Measurements from ENCODE around the gene MTMR3. TPM values are rescaled to one million over a fixed set of nuclear protein-coding genes. Genes with fewer than 3 reads are reported as not detected.

MTMR3 gene
- total and polyA plus RNA-seq, 2 of the 8 experiments (the other 6 are each of a cell fraction or from before 2014, with no cell fraction given): 16.9 to 18.5 TPM

GRCh38 chr22:30044881-30045493 is 162.0 kb downstream of the MTMR3 start:
- H2AFZ ChIP-seq (ENCODE audit: low read length): no peak overlapping the region
- no peak for FAIRE-seq
- no peak overlapping the region for H3K4me3 ChIP-seq (ENCODE audit: extremely low read depth in 1 of 4, insufficient read depth in 2 of 4, low read depth in 3 of 4, low read length in 4 of 4)
- TF ChIP-seq MAFK (IDR thresholded peaks at IDR 0.05; ENCODE audit: low read depth, low read length) (no peak), CEBPB (IDR thresholded peaks at IDR 0.05; ENCODE audit: low read depth, low read length) (no peak), KDM1A (IDR thresholded peaks at IDR 0.05; ENCODE audit: borderline replicate concordance, low read length) (no peak), ATF3 (IDR thresholded peaks at IDR 0.05; ENCODE audit: insufficient read depth, low read depth, low read length) (no peak), ASH2L (IDR thresholded peaks at IDR 0.05; ENCODE audit: low read length) (no peak), SP4 (IDR thresholded peaks at IDR 0.05; ENCODE audit: low read length) (no peak), CHD2 (IDR thresholded peaks at IDR 0.05; ENCODE audit: low read length) (no peak), SAP30 (IDR thresholded peaks at IDR 0.05; ENCODE audit: insufficient read depth, insufficient replicate concordance, low read length) (no peak), HDAC2 (IDR thresholded peaks at IDR 0.05; ENCODE audit: borderline replicate concordance in 1 of 2, low read depth in 2 of 2, low read length in 2 of 2) (no peak), BCL11A (IDR thresholded peaks at IDR 0.05; ENCODE audit: low read depth in 2 of 2, low read length in 2 of 2) (no peak), POLR2AphosphoS5 (IDR thresholded peaks at IDR 0.05; ENCODE audit: low read depth, low read length) (no peak), TAF7 (optimal IDR thresholded peaks at IDR 0.05; ENCODE audit: borderline replicate concordance, low read depth, low read length) (no peak), KDM4A (IDR thresholded peaks at IDR 0.05; ENCODE audit: low read depth, low read length, severe bottlenecking) (no peak)

More at GRCh38 chr22:30044881-30045493, 162.0 kb downstream of the MTMR3 start:
- no peaks in the 10 kb centered on the region for H3K9me3 ChIP-seq (ENCODE audit: insufficient read depth in 2 of 2, low read depth in 1 of 2, low read length in 1 of 2)
- ChIA-PET POLR2A (ENCODE audit: partially characterized antibody) (interaction anchor here (1.2 kb wide), 1 partner anchor 12 kb away, joined by 3 read pairs; no protein-coding TSS in a partner anchor), CTCF (ENCODE audit: partially characterized antibody) (interaction anchor here (0.6 to 1.0 kb wide), 2 partner anchors 10 to 419 kb away, joined by 3 read pairs; no protein-coding TSS in a partner anchor)
- H3K36me3 ChIP-seq (ENCODE audit: control insufficient read depth in 2 of 4, insufficient read depth in 4 of 4, low read length in 3 of 4): no peaks in the 10 kb centered on the region
- H3K18ac ChIP-seq (ENCODE audit: extremely low read depth, low read length): no peak overlapping the region
- H4K8ac ChIP-seq (ENCODE audit: extremely low read depth, insufficient read depth, low read length): no peak overlapping the region
- no peak overlapping the region for H2BK120ac ChIP-seq (replicated peaks; ENCODE audit: low read depth, low read length)
- H3K23me2 ChIP-seq (ENCODE audit: low read depth, low read length): no peaks in the 10 kb centered on the region
- H2AK5ac ChIP-seq (ENCODE audit: low read depth, low read length): no peak overlapping the region
- DNase-seq (ENCODE audit: low read depth in 1 of 2, low spot score in 2 of 2): no peak
- H3K79me2 ChIP-seq (ENCODE audit: control insufficient read depth in 1 of 2, insufficient read depth in 2 of 2, low read length in 2 of 2): no peaks in the 10 kb centered on the region
- H3K9ac ChIP-seq (replicated peaks in 1 of 4; ENCODE audit: extremely low read depth in 1 of 4, low read depth in 3 of 4, low read length in 3 of 4): no peak overlapping the region
- no peak overlapping the region for H2BK5ac ChIP-seq (ENCODE audit: low read depth, low read length)
- H4K20me1 ChIP-seq (replicated peaks in 1 of 2; ENCODE audit: control insufficient read depth in 1 of 2, insufficient read depth in 2 of 2, low read length in 2 of 2): no peaks in the 10 kb centered on the region
- H3K4me1 ChIP-seq (replicated peaks in 1 of 4; ENCODE audit: control insufficient read depth in 3 of 4, insufficient read depth in 4 of 4, low read length in 3 of 4): no peaks in the 10 kb centered on the region
- no peak overlapping the region for H3K14ac ChIP-seq (ENCODE audit: insufficient read length)
- no peak overlapping the region for H3K56ac ChIP-seq (replicated peaks; ENCODE audit: insufficient read length, low read depth, low read length)
- WGBS, 2 experiments (ENCODE audit: extremely low coverage in 1 of 2, insufficient coverage in 1 of 2, insufficient read length in 1 of 2, insufficient replicate concordance in 2 of 2, low coverage in 1 of 2, low lambda C conversion rate in 2 of 2, missing lambda C conversion rate in 1 of 2): 94% methylated on average over 4 of the region's 4 CpGs; no CpG with 5 or more reads in 1 of the 2 experiments
- no peak overlapping the region for H3K4me2 ChIP-seq (ENCODE audit: insufficient read depth in 1 of 2, low read depth in 2 of 2, low read length in 2 of 2)
- no peak overlapping the region for H4K91ac ChIP-seq (replicated peaks; ENCODE audit: insufficient read length, low read length)
- no peak overlapping the region for H4K5ac ChIP-seq (ENCODE audit: insufficient read length, low read depth, low read length)
- H3K4ac ChIP-seq (replicated peaks; ENCODE audit: insufficient read length, low read depth, low read length): no peak overlapping the region
- H2BK12ac ChIP-seq (ENCODE audit: low read depth, low read length): no peak overlapping the region
- no peak overlapping the region for H3K23ac ChIP-seq (ENCODE audit: insufficient read length)
- no peak overlapping the region for H2BK15ac ChIP-seq (ENCODE audit: low read length)
- H3K79me1 ChIP-seq (ENCODE audit: low read depth, low read length): no peaks in the 10 kb centered on the region
- H3K27ac ChIP-seq (ENCODE audit: low read depth, low read length): no peak overlapping the region
- H3K27me3 ChIP-seq (replicated peaks in 1 of 4; ENCODE audit: control insufficient read depth in 3 of 4, extremely low read depth in 1 of 4, insufficient read depth in 3 of 4, low read length in 3 of 4): no peaks in the 10 kb centered on the region
- H2BK20ac ChIP-seq (ENCODE audit: low read length): no peak overlapping the region
